GM13976 (cell line): Measurements from ENCODE around the gene WBP1L.
A peak's percentile ranks its signal among the peaks of the same experiment; 100 is the strongest.
"Not testable (repeated sequence)": the region's sequence is repeated elsewhere in the genome, so short reads cannot be mapped to it uniquely, and the experiment has no call there.

Experiments used
- DNase-seq: peaks from one replicate; pipeline ENCODE4 v3.0.0; 2012; ENCODE audit warnings: low spot score
- CTCF ChIP-seq: IDR thresholded peaks from 2 replicates; pipeline ENCODE4 v1.5.1; 2012; ENCODE audit warnings: borderline replicate concordance, mild to moderate bottlenecking; ENCODE audit not compliant: insufficient read depth; ENCODE audit errors: extremely low read depth, missing control alignments, control extremely low read depth
- in situ Hi-C: fragments of 300-500 bp; cut with MboI; formaldehyde crosslinking; loops from one replicate; pipeline ENCODE4 v1.12.0; 2022; ENCODE audit warnings: low sequenced_read_pairs, mixed read lengths, inconsistent platforms; ENCODE audit not compliant: unreplicated experiment

The WBP1L gene

GRCh38 chr10:102713814-102714620 lies 29.7 kb upstream of the WBP1L start, which contains the start of gene ARL3:
TSS of gene ARL3 (minus strand) at chr10:102714397. CDS start at chr10:102714275, 122 bp downstream.
- DNase-seq = peak; percentile 99
- TF ChIP-seq CTCF = no peak
- in situ Hi-C loops = no loop called here

GRCh38 chr10:102714621-102715455 lies 28.9 kb upstream of the WBP1L start, which contains the start of gene SFXN2:
TSS of gene SFXN2 (plus strand) at chr10:102714636. CDS start at chr10:102726637, 12,001 bp downstream.
- in situ Hi-C loops = no loop called here
- TF ChIP-seq CTCF = no peak
- no peak for DNase-seq

GRCh38 chr10:102715880-102716279 lies 27.9 kb upstream of the WBP1L start:
- in situ Hi-C loops = no loop called here

GRCh38 chr10:102716900-102717565 lies 26.7 kb upstream of the WBP1L start:
- in situ Hi-C loops = not testable (repeated sequence)

More at GRCh38 chr10:102715880-102716279, 27.9 kb upstream of the WBP1L start:
- no peak for DNase-seq
- TF ChIP-seq CTCF = no peak

GRCh38 chr10:102718220-102718619 lies 25.5 kb upstream of the WBP1L start:
- no peak for DNase-seq
- no peak for TF ChIP-seq CTCF
- in situ Hi-C loops = no loop called here

More at GRCh38 chr10:102716900-102717565, 26.7 kb upstream of the WBP1L start:
- DNase-seq = not testable (repeated sequence)

GRCh38 chr10:102720337-102720736 lies 23.4 kb upstream of the WBP1L start:
- no peak for DNase-seq
- in situ Hi-C loops = loop anchor here (10.0 kb wide), 1 partner anchor 184 kb away; no protein-coding TSS in a partner anchor
- no peak for TF ChIP-seq CTCF
